D721Med (cell line): ENCODE measurements around the gene SPOCK1.

Source experiments
- DNase-seq: peaks from one replicate; pipeline ENCODE4 v3.0.0; 2011; ENCODE audit warnings: low spot score; ENCODE audit not compliant: insufficient read length
- FAIRE-seq: peaks from 2 replicates; lab custom pipeline; 2011; peaks lifted over from hg19 to GRCh38; lab: Jason Lieb, UNC
- CTCF ChIP-seq: IDR thresholded peaks from 2 replicates; pipeline ENCODE4 v1.5.1; 2012; ENCODE audit warnings: mild to moderate bottlenecking, control low read depth; ENCODE audit not compliant: insufficient read depth; ENCODE audit errors: missing control alignments

Gene SPOCK1

GRCh38 chr5:137148655-137149054 lies 350.5 kb downstream of the SPOCK1 start:
- TF ChIP-seq CTCF = no peak
- no peak for DNase-seq

GRCh38 chr5:137148159-137148558 lies 351.0 kb downstream of the SPOCK1 start:
- no peak for DNase-seq
- TF ChIP-seq CTCF = no peak
- no peak for FAIRE-seq

More at GRCh38 chr5:137148655-137149054, 350.5 kb downstream of the SPOCK1 start:
- FAIRE-seq = no peak

- FAIRE-seq (no peak), DNase-seq (no peak)
- no peak for TF ChIP-seq CTCF
Measured at GRCh38 chr5:137147346-137147745, 351.8 kb downstream of the SPOCK1 start.

GRCh38 chr5:137146402-137146890 lies 352.7 kb downstream of the SPOCK1 start:
- no peak for FAIRE-seq
- DNase-seq = no peak
- no peak for TF ChIP-seq CTCF

- FAIRE-seq (no peak), DNase-seq (no peak)
- TF ChIP-seq CTCF = no peak
Measured at GRCh38 chr5:137145721-137146120, 353.4 kb downstream of the SPOCK1 start.

- TF ChIP-seq CTCF = no peak
- no peak for FAIRE-seq
- DNase-seq = no peak
Measured at GRCh38 chr5:137144656-137145055, 354.5 kb downstream of the SPOCK1 start.

- TF ChIP-seq CTCF = no peak
- FAIRE-seq (no peak), DNase-seq (no peak)
Measured at GRCh38 chr5:137142764-137143605, 356.1 kb downstream of the SPOCK1 start.
